Measurements from ENCODE around the gene AUH. TPM values are rescaled to one million over a fixed set of nuclear protein-coding genes. Genes with fewer than 3 reads are reported as not detected.

Gene AUH
- total and polyA plus RNA-seq, 9 of the 15 experiments (the other 6 are each of a cell fraction or from before 2014, with no cell fraction given), result 3.4 to 29.0 (median 10.1) TPM

DNA sequence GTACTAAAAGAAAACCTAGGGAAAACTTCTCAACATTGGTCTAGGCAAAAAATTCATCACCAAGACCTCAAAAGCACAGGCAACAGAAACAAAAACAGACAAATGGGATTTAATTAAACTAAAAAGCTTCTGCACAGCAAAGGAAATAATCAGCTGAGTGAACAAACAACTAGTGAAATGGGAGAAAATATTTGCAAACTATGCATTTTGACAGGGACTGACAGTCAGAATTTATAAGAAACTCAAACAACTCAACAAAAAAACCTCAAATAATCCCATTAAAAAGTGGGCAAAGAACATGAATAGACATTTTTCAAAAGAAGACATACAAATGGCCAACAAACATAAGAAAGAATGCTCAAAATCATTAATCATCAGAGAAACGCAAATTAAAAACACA, 189.4 kb downstream of the AUH start:
- no peak for TF ChIP-seq NUFIP1 (IDR thresholded peaks at IDR 0.05; ENCODE audit: partially characterized antibody)
- TF ChIP-seq ZNF316 (IDR thresholded peaks at IDR 0.05), result peak; percentile 58
- Histone ChIP-seq H3K79me2 (ENCODE audit: control insufficient read depth, insufficient read depth, low read length) (no peaks in the 10 kb centered on the region), H2AFZ (ENCODE audit: low read depth, low read length) (no peak overlapping the region), H3K4me1 (replicated peaks in 1 of 2; ENCODE audit: control insufficient read depth in 2 of 2, insufficient read depth in 2 of 2, low read length in 2 of 2) (no peaks in the 10 kb centered on the region; a peak in 1 of 5 replicates), H3K4me2 (ENCODE audit: insufficient read depth, low read length) (no peak overlapping the region), H3K36me3 (ENCODE audit: control insufficient read depth, insufficient read depth, low read length) (no peaks in the 10 kb centered on the region), H4K20me1 (replicated peaks; ENCODE audit: control insufficient read depth, insufficient read depth, low read length) (no peaks in the 10 kb centered on the region), H3K4me3 (no peak overlapping the region), H3K9me3 (replicated peaks; ENCODE audit: control insufficient read depth, insufficient read depth, low read depth, low read length) (peaks cover 4% of the 10 kb centered on the region), H3K27ac (ENCODE audit: extremely low read depth, low read depth, low read length) (no peak overlapping the region), H3K9me1 (ENCODE audit: control insufficient read depth, insufficient read depth, low read length) (no peaks in the 10 kb centered on the region), H3K9ac (ENCODE audit: insufficient read depth in 1 of 2, low read depth in 2 of 2, low read length in 2 of 2) (no peak overlapping the region), H3K27me3 (ENCODE audit: control insufficient read depth in 2 of 2, insufficient read depth in 2 of 2, low read length in 2 of 2) (no peaks in the 10 kb centered on the region)
- no peak for FAIRE-seq
- no peak for ATAC-seq
- WGBS (ENCODE audit: insufficient coverage, low coverage, missing lambda C conversion rate), result 40% methylated on average over 1 of the region's 1 CpG
- in situ Hi-C loops (cut with MboI) (no loop called here), intact Hi-C loops (cut with micrococcal nuclease) (no loop called here)
- no peak for DNase-seq (ENCODE audit: extremely low read depth in 1 of 4, low spot score in 3 of 4)
- ChIA-PET CTCF (ENCODE audit: low intra/inter-chr PET ratio) (no interaction called here), POLR2A (no interaction called here)
- BruUV-seq (replicated peaks), result no TSS peak

DNA sequence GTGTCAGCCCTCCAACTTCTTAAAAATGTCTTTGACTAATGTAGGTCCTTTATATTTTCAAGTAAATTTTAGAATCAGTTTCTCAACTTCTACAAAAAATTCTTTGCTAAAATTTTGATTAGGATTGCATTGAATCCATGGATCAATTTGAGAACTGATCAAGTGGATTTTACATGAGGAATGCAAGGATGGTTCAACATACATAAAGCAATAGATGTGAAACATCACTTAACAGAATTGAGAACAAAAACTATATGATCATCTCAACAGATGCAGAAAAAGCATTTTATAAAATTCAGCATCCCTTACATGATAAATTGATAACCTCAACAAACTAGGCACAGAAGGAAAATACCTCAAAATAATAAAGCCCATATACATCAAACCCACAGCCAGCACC, 190.8 kb downstream of the AUH start:
- in situ Hi-C loops (cut with MboI), result no loop called here
- no TSS peak for BruUV-seq (replicated peaks)
- ChIA-PET CTCF (ENCODE audit: low intra/inter-chr PET ratio) (no interaction called here), POLR2A (no interaction called here)
- Histone ChIP-seq H2AFZ (ENCODE audit: low read depth, low read length) (no peak overlapping the region), H3K9me1 (ENCODE audit: control insufficient read depth, insufficient read depth, low read length) (no peaks in the 10 kb centered on the region), H3K4me1 (replicated peaks in 1 of 2; ENCODE audit: control insufficient read depth in 2 of 2, insufficient read depth in 2 of 2, low read length in 2 of 2) (no peaks in the 10 kb centered on the region; a peak in 1 of 5 replicates), H3K9me3 (replicated peaks; ENCODE audit: control insufficient read depth, insufficient read depth, low read depth, low read length) (peaks cover 4% of the 10 kb centered on the region), H3K4me2 (ENCODE audit: insufficient read depth, low read length) (no peak overlapping the region), H3K36me3 (ENCODE audit: control insufficient read depth, insufficient read depth, low read length) (no peaks in the 10 kb centered on the region), H3K27me3 (ENCODE audit: control insufficient read depth in 2 of 2, insufficient read depth in 2 of 2, low read length in 2 of 2) (no peaks in the 10 kb centered on the region), H3K4me3 (no peak overlapping the region), H3K9ac (ENCODE audit: insufficient read depth in 1 of 2, low read depth in 2 of 2, low read length in 2 of 2) (no peak overlapping the region), H3K79me2 (ENCODE audit: control insufficient read depth, insufficient read depth, low read length) (no peaks in the 10 kb centered on the region), H4K20me1 (replicated peaks; ENCODE audit: control insufficient read depth, insufficient read depth, low read length) (no peaks in the 10 kb centered on the region), H3K27ac (ENCODE audit: extremely low read depth, low read depth, low read length) (no peak overlapping the region)
- intact Hi-C loops (cut with micrococcal nuclease), result no loop called here
- no peak for ATAC-seq
- no peak for DNase-seq (ENCODE audit: extremely low read depth in 1 of 4, low spot score in 3 of 4)
- no peak for FAIRE-seq
- TF ChIP-seq, protein P1, sequence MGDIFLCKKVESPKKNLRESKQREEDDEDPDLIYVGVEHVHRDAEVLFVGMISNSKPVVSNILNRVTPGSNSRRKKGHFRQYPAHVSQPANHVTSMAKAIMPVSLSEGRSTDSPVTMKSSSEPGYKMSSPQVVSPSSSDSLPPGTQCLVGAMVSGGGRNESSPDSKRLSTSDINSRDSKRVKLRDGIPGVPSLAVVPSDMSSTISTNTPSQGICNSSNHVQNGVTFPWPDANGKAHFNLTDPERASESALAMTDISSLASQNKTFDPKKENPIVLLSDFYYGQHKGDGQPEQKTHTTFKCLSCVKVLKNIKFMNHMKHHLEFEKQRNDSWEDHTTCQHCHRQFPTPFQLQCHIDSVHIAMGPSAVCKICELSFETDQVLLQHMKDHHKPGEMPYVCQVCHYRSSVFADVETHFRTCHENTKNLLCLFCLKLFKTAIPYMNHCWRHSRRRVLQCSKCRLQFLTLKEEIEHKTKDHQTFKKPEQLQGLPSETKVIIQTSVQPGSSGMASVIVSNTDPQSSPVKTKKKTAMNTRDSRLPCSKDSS (IDR thresholded peaks at IDR 0.05; ENCODE audit: low read depth, partially characterized antibody), result peak; percentile 50
- TF ChIP-seq, protein P2, sequence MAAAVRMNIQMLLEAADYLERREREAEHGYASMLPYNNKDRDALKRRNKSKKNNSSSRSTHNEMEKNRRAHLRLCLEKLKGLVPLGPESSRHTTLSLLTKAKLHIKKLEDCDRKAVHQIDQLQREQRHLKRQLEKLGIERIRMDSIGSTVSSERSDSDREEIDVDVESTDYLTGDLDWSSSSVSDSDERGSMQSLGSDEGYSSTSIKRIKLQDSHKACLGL (CRISPR knock-in tag; IDR thresholded peaks at IDR 0.05; ENCODE audit: borderline replicate concordance, poor library complexity, severe bottlenecking), result no peak
- peak; percentile 95 for TF ChIP-seq ZNF324 (CRISPR knock-in tag; IDR thresholded peaks at IDR 0.05)

Measured in K562 (cell line).